Measurements from ENCODE around the gene UBR1. TPM values are rescaled to one million over a fixed set of nuclear protein-coding genes. Genes with fewer than 3 reads are reported as not detected.
"Not testable (repeated sequence)": the region's sequence is repeated elsewhere in the genome, so short reads cannot be mapped to it uniquely, and the experiment has no call there.

UBR1 gene
- total and polyA plus RNA-seq, 8 donors: 4.6 to 19.8 (median 14.4) TPM

GRCh38 chr15:43006991-43007390 is 98.8 kb downstream of the UBR1 start:
- no peaks in the 10 kb centered on the region for H3K9me3 ChIP-seq
- DNase-seq (no peak), FAIRE-seq (no peak), ATAC-seq (no peak)
- H3K27me3 ChIP-seq: no peaks in the 10 kb centered on the region
- 96 to 98% methylated on average over 3 of the region's 3 CpGs for WGBS, 2 donors
- no peak for TF ChIP-seq CTCF (IDR thresholded peaks at IDR 0.05)
- H3K4me1 ChIP-seq: no peaks in the 10 kb centered on the region
- no peak overlapping the region for H3K27ac ChIP-seq
- H3K36me3 ChIP-seq: peaks cover 0 to 39% (median 2%) of the 10 kb centered on the region in 3 donors
- intact Hi-C loops (cut with DNase I): no loop called here
- H3K4me3 ChIP-seq: no peak overlapping the region

GRCh38 chr15:43004886-43005595 is 100.8 kb downstream of the UBR1 start:
- ATAC-seq; H3K27ac ChIP-seq; intact Hi-C loops (cut with DNase I); H3K4me3 ChIP-seq; H3K27me3 ChIP-seq; H3K9me3 ChIP-seq; H3K4me1 ChIP-seq; FAIRE-seq: not testable (repeated sequence)
- 96% methylated on average over 19 to 42 of the region's 42 CpGs for WGBS, 2 donors
- H3K36me3 ChIP-seq: peaks cover 0 to 33% (median 0%) of the 10 kb centered on the region in 3 donors
- peak in 1 of 6 donors; percentile 48 for DNase-seq

- no peak for FAIRE-seq
- 96 to 97% methylated on average over 4 of the region's 4 CpGs for WGBS, 2 donors
- TF ChIP-seq CTCF (IDR thresholded peaks at IDR 0.05): no peak
- Histone ChIP-seq H3K4me3 (no peak overlapping the region), H3K9me3 (no peaks in the 10 kb centered on the region), H3K27ac (no peak overlapping the region), H3K36me3 (peaks cover 0 to 11% (median 0%) of the 10 kb centered on the region in 3 donors), H3K4me1 (no peaks in the 10 kb centered on the region), H3K27me3 (no peaks in the 10 kb centered on the region)
- intact Hi-C loops (cut with DNase I): no loop called here
- no peak for DNase-seq
- ATAC-seq: no peak
These were observed 106.5 kb downstream of the UBR1 start for GRCh38 chr15:42999201-42999779.

GRCh38 chr15:42996871-42997270 is 109.0 kb downstream of the UBR1 start:
- no peak for ATAC-seq
- intact Hi-C loops (cut with DNase I): no loop called here
- Histone ChIP-seq H3K4me1 (no peaks in the 10 kb centered on the region), H3K36me3 (no peaks in the 10 kb centered on the region), H3K4me3 (no peak overlapping the region), H3K27me3 (no peaks in the 10 kb centered on the region), H3K27ac (no peak overlapping the region), H3K9me3 (no peaks in the 10 kb centered on the region)
- 93 to 95% methylated on average over 7 of the region's 7 CpGs for WGBS, 2 donors
- no peak for DNase-seq
- no peak for TF ChIP-seq CTCF (IDR thresholded peaks at IDR 0.05)
- FAIRE-seq: no peak

GRCh38 chr15:42994546-42994945 is 111.3 kb downstream of the UBR1 start:
- Histone ChIP-seq H3K27ac (no peak overlapping the region), H3K27me3 (no peaks in the 10 kb centered on the region), H3K4me1 (no peaks in the 10 kb centered on the region), H3K9me3 (no peaks in the 10 kb centered on the region), H3K4me3 (no peak overlapping the region), H3K36me3 (peaks cover 0 to 4% (median 2%) of the 10 kb centered on the region in 3 donors)
- 93 to 94% methylated on average over 2 of the region's 2 CpGs for WGBS, 2 donors
- DNase-seq (no peak), FAIRE-seq (no peak), ATAC-seq (no peak)
- intact Hi-C loops (cut with DNase I): no loop called here
- TF ChIP-seq CTCF (IDR thresholded peaks at IDR 0.05): no peak
